Left renal cortex interstitium (tissue), 4 donors: Measurements from ENCODE around the gene MECP2. TPM values are rescaled to one million over a fixed set of nuclear protein-coding genes. Genes with fewer than 3 reads are reported as not detected.
"Not testable (repeated sequence)": the region's sequence is repeated elsewhere in the genome, so short reads cannot be mapped to it uniquely, and the experiment has no call there.

Experiments
- DNase-seq, 4 donors: peaks; one replicate each; pipeline ENCODE4 v3.0.0-alpha.2; 2013; ENCODE audit warnings: low read depth in 4 of 4, low spot score in 2 of 4, missing footprints in 1 of 4
- polyA plus RNA-seq, 4 donors: library from polyadenylated mRNA; unstranded; fragments of 120-200 nt; gene quantifications; one replicate each; pipeline ENCODE4 v1.2.1, GENCODE V29; 2013; ENCODE audit not compliant: insufficient read length in 4 of 4

The MECP2 gene
- 10 to 100 TPM; 24.5 to 40.0 (median 30.6) TPM for polyA plus RNA-seq

- DNase-seq: peak; percentile 48 to 87 (median 78)
Observed at GRCh38 chrX:154097589-154098541, at the start of gene MECP2. Gene MECP2, minus strand, starts transcription at chrX:154097717.

GRCh38 chrX:154144010-154144409 lies 46.5 kb upstream of the MECP2 start, which contains the start of gene OPN1LW:
Gene OPN1LW, plus strand, starts transcription at chrX:154144243. Its CDS starts 41 bp downstream, at chrX:154144284.
- DNase-seq: not testable (repeated sequence)

- no peak for DNase-seq
Observed at GRCh38 chrX:154142950-154143745, 45.6 kb upstream of the MECP2 start.

DNA sequence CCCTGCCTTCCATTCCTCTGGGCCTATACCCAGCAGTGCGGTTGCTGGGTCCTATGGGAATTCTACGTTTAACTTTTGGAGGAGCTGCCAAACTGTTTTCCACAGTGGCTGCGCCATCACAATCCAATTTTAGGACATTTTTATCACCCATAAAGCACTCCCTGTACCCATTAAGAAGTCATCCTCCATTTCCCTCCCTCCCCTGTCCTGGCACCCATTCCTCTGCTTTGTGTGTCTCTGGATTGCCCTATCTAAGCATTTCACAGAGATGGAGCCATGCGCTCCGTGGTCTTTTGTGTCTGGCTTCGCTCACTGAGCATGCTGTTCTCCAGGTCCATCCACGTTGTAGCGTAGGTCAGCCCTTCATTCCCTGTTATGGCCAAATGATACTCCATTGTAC lies 44.9 kb upstream of the MECP2 start:
- DNase-seq: no peak

DNA sequence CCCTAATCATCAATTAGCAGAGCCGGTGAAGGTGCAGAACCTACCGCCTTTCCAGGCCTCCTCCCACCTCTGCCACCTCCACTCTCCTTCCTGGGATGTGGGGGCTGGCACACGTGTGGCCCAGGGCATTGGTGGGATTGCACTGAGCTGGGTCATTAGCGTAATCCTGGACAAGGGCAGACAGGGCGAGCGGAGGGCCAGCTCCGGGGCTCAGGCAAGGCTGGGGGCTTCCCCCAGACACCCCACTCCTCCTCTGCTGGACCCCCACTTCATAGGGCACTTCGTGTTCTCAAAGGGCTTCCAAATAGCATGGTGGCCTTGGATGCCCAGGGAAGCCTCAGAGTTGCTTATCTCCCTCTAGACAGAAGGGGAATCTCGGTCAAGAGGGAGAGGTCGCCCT lies 43.2 kb upstream of the MECP2 start:
- no peak for DNase-seq

GRCh38 chrX:154140206-154140605 lies 42.7 kb upstream of the MECP2 start:
- DNase-seq: no peak

DNA sequence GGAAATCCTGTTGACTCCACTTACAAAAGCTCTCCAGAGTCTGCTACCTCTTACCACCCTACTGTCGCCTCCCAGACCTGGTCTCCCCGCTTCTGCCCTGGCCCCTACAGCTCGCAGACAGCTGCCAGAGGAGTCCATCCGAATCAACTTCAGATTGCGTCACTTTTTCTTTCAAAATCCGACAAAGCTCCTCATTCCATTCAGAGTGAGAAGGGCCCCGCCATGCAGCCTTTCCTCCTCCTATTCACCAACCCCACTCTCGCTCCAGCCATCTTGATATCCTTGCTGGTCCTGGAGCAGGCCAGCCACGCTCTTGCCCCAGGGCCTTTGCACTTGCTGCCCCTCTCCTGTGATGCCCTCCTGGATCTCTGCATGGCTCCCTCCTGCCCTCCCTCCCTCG lies 41.3 kb upstream of the MECP2 start:
- DNase-seq: no peak

GRCh38 chrX:154136627-154137161 lies 39.2 kb upstream of the MECP2 start:
- peak in 3 of 4 donors; percentile 45 to 53 (median 47) for DNase-seq

DNA sequence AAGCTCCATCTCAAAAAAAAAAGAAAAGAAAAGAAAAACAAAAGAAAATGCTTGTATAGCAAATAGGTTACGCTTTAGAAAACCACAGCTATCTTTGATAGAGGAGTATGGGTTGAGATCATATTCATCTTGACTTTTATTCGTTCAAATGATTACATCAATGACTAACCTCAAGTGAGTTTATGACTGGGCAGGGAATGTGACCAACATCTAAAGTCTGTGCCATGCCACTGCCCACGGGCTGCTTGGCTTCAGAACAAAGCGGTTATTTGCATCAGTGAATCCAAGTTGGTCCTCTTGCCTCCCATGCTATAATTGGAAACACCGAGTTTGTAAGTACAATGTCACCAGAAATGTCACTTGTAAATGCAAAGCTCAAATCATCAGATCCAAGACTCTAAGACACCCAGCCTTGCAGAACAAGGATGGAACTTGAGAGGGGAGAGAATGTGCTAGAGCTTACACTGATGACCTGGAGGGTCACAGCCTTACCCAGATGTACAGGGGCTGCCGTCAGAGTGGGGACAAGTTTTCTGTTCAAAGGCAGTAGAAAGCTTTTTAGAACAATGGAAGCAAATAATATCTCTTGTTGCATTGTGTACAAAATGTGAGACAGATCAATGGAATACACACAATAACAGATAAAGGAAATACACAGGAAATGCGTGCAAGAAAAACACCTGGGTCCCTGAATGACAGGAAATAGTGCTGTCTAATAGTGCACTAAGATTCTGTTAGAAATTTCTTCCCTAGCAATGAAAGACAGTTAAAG lies 38.1 kb upstream of the MECP2 start:
- DNase-seq: no peak

DNA sequence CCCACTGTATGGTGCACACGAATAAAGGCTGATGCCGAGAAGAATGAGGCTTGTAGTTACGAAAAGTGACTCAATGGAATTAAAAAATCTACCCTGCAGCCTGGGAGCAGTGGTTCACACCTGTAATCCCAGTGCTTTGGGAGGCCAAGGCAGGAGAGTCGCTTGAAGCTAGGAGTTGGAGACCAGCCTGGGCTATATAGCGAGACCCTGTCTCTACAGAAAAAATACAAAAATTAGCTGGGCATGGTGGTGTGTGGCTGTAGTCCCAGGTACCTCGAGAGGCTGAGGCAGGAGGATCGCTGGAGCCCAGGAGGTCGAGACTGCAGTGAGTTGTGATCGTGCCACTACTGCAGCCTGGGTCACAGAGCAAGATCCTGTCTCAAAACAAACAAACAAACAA lies 34.8 kb upstream of the MECP2 start:
- DNase-seq: no peak

GRCh38 chrX:154131955-154132354 lies 34.4 kb upstream of the MECP2 start:
- no peak for DNase-seq

- DNase-seq: no peak
Observed at GRCh38 chrX:154126101-154126500, 28.6 kb upstream of the MECP2 start.

DNA sequence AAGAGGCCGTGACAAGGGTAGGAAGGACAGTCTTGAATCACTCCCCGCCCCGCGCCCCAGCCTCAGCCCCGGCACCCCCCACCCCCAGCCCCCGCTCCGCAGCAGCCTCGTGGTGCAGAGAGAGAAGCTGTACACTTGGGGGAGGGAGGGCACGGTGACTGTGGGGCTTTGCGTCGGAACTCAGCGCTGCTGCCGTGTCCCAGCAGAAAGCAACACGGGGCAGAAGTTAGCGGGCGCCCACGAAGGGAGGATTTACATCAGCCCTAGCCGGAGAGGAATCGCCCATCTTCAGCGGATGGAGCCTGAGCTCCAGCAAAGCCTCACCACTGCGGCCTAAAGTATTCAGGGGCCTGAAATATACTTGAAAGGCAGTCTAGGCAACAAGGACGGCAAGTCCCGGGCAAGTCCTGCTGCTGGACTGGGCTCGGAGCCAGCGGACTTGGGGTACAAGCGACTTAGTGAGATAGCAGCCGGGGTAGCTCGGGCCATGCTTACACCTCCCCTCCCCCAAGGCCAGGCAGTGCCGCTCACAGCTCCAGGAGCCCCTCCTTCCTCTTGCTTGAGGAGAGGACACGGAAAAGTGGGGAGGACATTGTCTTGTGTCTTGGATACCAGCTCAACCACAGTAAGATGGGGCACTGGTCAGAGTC lies 28.0 kb upstream of the MECP2 start:
- DNase-seq: no peak

GRCh38 chrX:154123241-154124219 lies 26.0 kb upstream of the MECP2 start:
- no peak for DNase-seq

DNA sequence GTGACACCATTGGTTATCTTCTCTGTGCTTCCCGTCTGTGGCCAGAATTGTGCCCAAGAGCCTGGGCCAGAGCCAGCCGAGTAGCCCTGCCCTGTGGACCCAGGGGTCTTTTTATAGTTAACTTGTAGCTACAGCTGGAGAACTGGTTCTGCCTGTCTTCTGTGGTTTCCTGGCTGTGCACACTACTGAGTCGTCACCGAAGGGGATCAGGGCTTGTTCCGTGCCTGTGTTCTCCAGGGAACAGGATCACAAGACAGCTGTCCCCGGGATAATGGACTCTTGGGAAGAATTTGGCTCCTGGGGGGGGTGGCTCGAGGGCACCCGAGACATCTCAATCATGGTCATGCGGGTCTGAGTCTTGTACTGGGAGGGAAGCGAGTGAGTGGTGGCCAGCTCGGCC lies 24.4 kb upstream of the MECP2 start:
- DNase-seq: no peak

DNA sequence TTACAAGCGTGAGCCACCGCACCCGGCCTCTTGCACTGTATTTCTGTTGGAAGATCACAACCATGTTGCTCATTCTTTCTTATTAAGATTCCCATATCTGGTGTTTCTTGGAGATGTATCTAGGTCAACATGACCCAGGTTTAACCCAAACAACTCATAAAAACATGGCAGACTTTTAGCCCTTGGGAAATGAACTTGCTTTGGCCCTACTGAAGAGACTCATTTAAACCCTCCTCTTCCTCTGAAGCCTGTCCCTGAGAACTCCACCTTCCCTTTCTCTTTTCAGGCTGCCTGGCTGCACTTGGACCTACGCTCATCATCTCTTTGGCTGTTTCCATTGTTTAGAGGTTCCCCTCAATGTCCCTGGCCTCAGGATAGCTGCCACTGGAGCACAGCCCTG lies 23.7 kb upstream of the MECP2 start:
- DNase-seq: no peak

DNA sequence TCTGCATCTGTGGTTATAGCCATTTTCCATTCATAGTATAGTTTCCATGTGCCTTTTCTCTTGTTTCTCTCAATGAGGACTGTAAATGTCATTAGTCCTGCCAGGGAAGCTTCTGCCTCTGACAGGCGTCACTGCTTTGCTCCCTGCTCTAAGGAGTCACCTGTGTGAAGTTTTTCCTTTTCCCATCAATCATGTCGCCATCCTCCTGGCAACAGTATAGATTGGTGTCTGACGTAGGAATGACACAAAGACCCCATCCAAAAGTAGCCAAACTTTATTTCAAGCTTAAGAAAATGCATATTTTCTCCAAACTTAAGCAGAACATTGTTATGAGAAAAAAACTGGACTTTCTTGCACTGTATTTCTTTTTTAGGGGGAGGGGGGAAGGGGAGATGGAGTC lies 23.1 kb upstream of the MECP2 start:
- no peak for DNase-seq

DNA sequence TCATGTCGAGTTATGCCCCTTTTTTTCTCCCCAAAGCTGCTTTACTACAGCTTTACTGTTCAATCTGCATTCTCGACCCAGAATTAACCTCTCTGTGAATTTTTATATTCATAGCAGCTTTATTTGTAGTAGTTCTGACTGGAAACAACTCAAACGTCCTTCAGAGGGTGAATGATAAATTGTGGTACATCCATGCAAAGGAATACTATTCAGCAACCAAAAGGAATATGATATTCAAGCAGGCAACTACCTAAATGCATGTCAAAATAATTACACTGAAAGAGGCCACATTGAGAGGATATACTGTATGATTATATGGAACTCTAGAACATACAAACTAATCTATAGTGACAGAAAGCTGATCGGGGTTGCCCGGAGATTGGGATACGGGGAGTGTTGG lies 20.0 kb upstream of the MECP2 start:
- no peak for DNase-seq
